MM.1S (cell line): ENCODE measurements around the gene SORCS2.

ENCODE experiments used
- DNase-seq: peaks from one replicate; pipeline ENCODE4 v3.0.0-alpha.2; 2015
- H2AFZ ChIP-seq: fragments of 300-600 bp; sonication (generic); 2 replicates; pipeline ENCODE4 v1.6.0; 2016; ENCODE audit warnings: antibody characterized with exemption, low read length
- H3F3A ChIP-seq: fragments of 300-600 bp; sonication (generic); 2 replicates; pipeline ENCODE4 v1.6.1; 2016; ENCODE audit warnings: mild to moderate bottlenecking, antibody characterized with exemption, low read length, moderate library complexity, mixed read lengths; ENCODE audit not compliant: insufficient read depth
- H3K27ac ChIP-seq: fragments of 300-600 bp; sonication (generic); 2 replicates; pipeline ENCODE4 v1.5.1; 2016; ENCODE audit warnings: mild to moderate bottlenecking, low read length
- H3K27me3 ChIP-seq: fragments of 300-600 bp; sonication (generic); replicated peaks from 2 replicates; pipeline ENCODE4 v1.6.0; 2016; ENCODE audit warnings: low read length; ENCODE audit not compliant: insufficient read depth
- H3K36me3 ChIP-seq: fragments of 300-600 bp; sonication (generic); replicated peaks from 2 replicates; pipeline ENCODE4 v1.6.1; 2016; ENCODE audit warnings: mild to moderate bottlenecking, low read length, mixed read lengths; ENCODE audit not compliant: insufficient read depth
- H3K4me1 ChIP-seq: fragments of 300-600 bp; sonication (generic); 2 replicates; pipeline ENCODE4 v1.6.1; 2016; ENCODE audit warnings: low read length, mixed read lengths
- H3K4me2 ChIP-seq: fragments of 300-600 bp; sonication (generic); 2 replicates; pipeline ENCODE4 v1.6.0; 2016; ENCODE audit warnings: low read depth, low read length
- H3K4me3 ChIP-seq: fragments of 300-600 bp; sonication (generic); 2 replicates; pipeline ENCODE4 v1.5.1; 2016; ENCODE audit warnings: low read length, mixed read lengths
- H3K79me2 ChIP-seq: fragments of 300-600 bp; sonication (generic); 2 replicates; pipeline ENCODE4 v1.6.1; 2016; ENCODE audit warnings: mixed run types, low read length, mixed read lengths
- H3K9ac ChIP-seq: fragments of 300-600 bp; sonication (generic); 2 replicates; pipeline ENCODE4 v1.6.1; 2016; ENCODE audit warnings: low read length, mixed read lengths
- H3K9me2 ChIP-seq: fragments of 300-600 bp; sonication (generic); replicated peaks from 2 replicates; pipeline ENCODE4 v1.6.1; 2016; ENCODE audit warnings: mild to moderate bottlenecking, low read length, mixed read lengths; ENCODE audit not compliant: insufficient read depth
- H3K9me3 ChIP-seq: fragments of 300-600 bp; sonication (generic); replicated peaks from 2 replicates; pipeline ENCODE4 v1.6.1; 2016; ENCODE audit warnings: mild to moderate bottlenecking, low read length, mixed read lengths; ENCODE audit not compliant: insufficient read depth
- H4K20me1 ChIP-seq: fragments of 300-600 bp; sonication (generic); 2 replicates; pipeline ENCODE4 v1.6.1; 2016; ENCODE audit warnings: mild to moderate bottlenecking, low read length, moderate library complexity, mixed read lengths; ENCODE audit not compliant: insufficient read depth
- CTCF ChIP-seq: fragments of 300-600 bp; sonication (generic); IDR thresholded peaks from 2 replicates; pipeline ENCODE4 v1.5.1; 2016; ENCODE audit warnings: antibody characterized with exemption, low read length, mixed read lengths
- EZH2 ChIP-seq: fragments of 300-600 bp; sonication (generic); optimal IDR thresholded peaks from 2 replicates; pipeline ENCODE3; 2017; ENCODE audit warnings: low read depth, mild to moderate bottlenecking, antibody characterized with exemption, low read length, mixed read lengths
- EZH2phosphoT487 ChIP-seq: fragments of 300-600 bp; sonication (generic); IDR thresholded peaks from 2 replicates; pipeline ENCODE4 v1.6.1; 2018; ENCODE audit warnings: antibody characterized with exemption, low read length

The SORCS2 gene

GRCh38 chr4:7248857-7249256, 56.5 kb downstream of the SORCS2 start:
- Histone ChIP-seq H4K20me1 (no peaks in the 10 kb centered on the region), H3K9me2 (no peaks in the 10 kb centered on the region), H3K4me3 (no peak overlapping the region), H3K4me2 (no peak overlapping the region), H3K36me3 (no peaks in the 10 kb centered on the region), H3K9ac (no peak overlapping the region), H3K79me2 (no peaks in the 10 kb centered on the region), H3F3A (no peaks in the 10 kb centered on the region), H2AFZ (no peak overlapping the region), H3K27ac (no peak overlapping the region), H3K27me3 (peaks cover 95% of the 10 kb centered on the region), H3K4me1 (no peaks in the 10 kb centered on the region), H3K9me3 (no peaks in the 10 kb centered on the region)
- no peak for DNase-seq
- TF ChIP-seq EZH2phosphoT487, result no peak

- H3K4me1 ChIP-seq, result no peaks in the 10 kb centered on the region
- no peak overlapping the region for H3K9ac ChIP-seq
- no peaks in the 10 kb centered on the region for H3K79me2 ChIP-seq
- no peak overlapping the region for H3K27ac ChIP-seq
- H3K9me2 ChIP-seq, result no peaks in the 10 kb centered on the region
- H3K9me3 ChIP-seq, result no peaks in the 10 kb centered on the region
- peaks cover 99% of the 10 kb centered on the region for H3K27me3 ChIP-seq
- no peak overlapping the region for H2AFZ ChIP-seq
- H3K36me3 ChIP-seq, result no peaks in the 10 kb centered on the region
- DNase-seq, result no peak
- H3K4me2 ChIP-seq, result no peak overlapping the region
- no peaks in the 10 kb centered on the region for H3F3A ChIP-seq
- TF ChIP-seq CTCF (no peak), EZH2 (no peak), EZH2phosphoT487 (no peak)
- no peaks in the 10 kb centered on the region for H4K20me1 ChIP-seq
- H3K4me3 ChIP-seq, result no peak overlapping the region
These were observed 59.0 kb downstream of the SORCS2 start for GRCh38 chr4:7251321-7251720.

GRCh38 chr4:7252051-7252450, 59.7 kb downstream of the SORCS2 start:
- Histone ChIP-seq H3K36me3 (no peaks in the 10 kb centered on the region), H4K20me1 (no peaks in the 10 kb centered on the region), H3K4me1 (no peaks in the 10 kb centered on the region), H3K27ac (no peak overlapping the region), H3K4me2 (no peak overlapping the region), H3K4me3 (no peak overlapping the region), H3K9me3 (no peaks in the 10 kb centered on the region), H2AFZ (no peak overlapping the region), H3K79me2 (no peaks in the 10 kb centered on the region), H3F3A (no peaks in the 10 kb centered on the region), H3K27me3 (peaks cover 99% of the 10 kb centered on the region), H3K9me2 (no peaks in the 10 kb centered on the region), H3K9ac (no peak overlapping the region)
- TF ChIP-seq CTCF, result no peak
- DNase-seq, result no peak

GRCh38 chr4:7252510-7253340, 60.4 kb downstream of the SORCS2 start:
- Histone ChIP-seq H3K4me2 (no peak overlapping the region), H3K27ac (no peak overlapping the region)

More at GRCh38 chr4:7252510-7253340, 60.4 kb downstream of the SORCS2 start:
- no peaks in the 10 kb centered on the region for H3K9me2 ChIP-seq
- H3K4me3 ChIP-seq, result no peak overlapping the region
- H2AFZ ChIP-seq, result no peak overlapping the region
- H3K9ac ChIP-seq, result no peak overlapping the region
- no peaks in the 10 kb centered on the region for H3F3A ChIP-seq
- peaks cover 99% of the 10 kb centered on the region for H3K27me3 ChIP-seq
- H3K36me3 ChIP-seq, result no peaks in the 10 kb centered on the region
- H3K9me3 ChIP-seq, result no peaks in the 10 kb centered on the region
- H3K79me2 ChIP-seq, result no peaks in the 10 kb centered on the region
- H4K20me1 ChIP-seq, result no peaks in the 10 kb centered on the region
- H3K4me1 ChIP-seq, result no peaks in the 10 kb centered on the region
- DNase-seq, result no peak
- TF ChIP-seq CTCF (no peak), EZH2 (no peak), EZH2phosphoT487 (no peak)
